Suprapubic skin (tissue), 3 donors: ENCODE results near the gene SYNM.

Source experiments
- EP300 ChIP-seq: sonication (generic); formaldehyde crosslinking; IDR thresholded peaks from one replicate; pipeline ENCODE4 v1.6.1; 2017; ENCODE audit warnings: antibody characterized with exemption
- POLR2A ChIP-seq, 2 donors: fragments of 450-650 bp; IDR thresholded peaks; one replicate each; pipeline ENCODE4 v1.6.1; 2017; ENCODE audit warnings: antibody characterized with exemption in 2 of 2, mild to moderate bottlenecking in 2 of 2, moderate library complexity in 2 of 2
- TF ChIP-seq, protein P1 (sequence below), 2 donors: fragments of 200-600 bp in 1 of 2; fragments of 450-650 bp in 1 of 2; sonication (generic) in 1 of 2; IDR thresholded peaks; one replicate each; pipeline ENCODE4 v1.5.1; 2016 to 2019; ENCODE audit warnings: antibody characterized with exemption in 2 of 2, mild to moderate bottlenecking in 1 of 2, moderate library complexity in 1 of 2

- TF ChIP-seq, protein P1, sequence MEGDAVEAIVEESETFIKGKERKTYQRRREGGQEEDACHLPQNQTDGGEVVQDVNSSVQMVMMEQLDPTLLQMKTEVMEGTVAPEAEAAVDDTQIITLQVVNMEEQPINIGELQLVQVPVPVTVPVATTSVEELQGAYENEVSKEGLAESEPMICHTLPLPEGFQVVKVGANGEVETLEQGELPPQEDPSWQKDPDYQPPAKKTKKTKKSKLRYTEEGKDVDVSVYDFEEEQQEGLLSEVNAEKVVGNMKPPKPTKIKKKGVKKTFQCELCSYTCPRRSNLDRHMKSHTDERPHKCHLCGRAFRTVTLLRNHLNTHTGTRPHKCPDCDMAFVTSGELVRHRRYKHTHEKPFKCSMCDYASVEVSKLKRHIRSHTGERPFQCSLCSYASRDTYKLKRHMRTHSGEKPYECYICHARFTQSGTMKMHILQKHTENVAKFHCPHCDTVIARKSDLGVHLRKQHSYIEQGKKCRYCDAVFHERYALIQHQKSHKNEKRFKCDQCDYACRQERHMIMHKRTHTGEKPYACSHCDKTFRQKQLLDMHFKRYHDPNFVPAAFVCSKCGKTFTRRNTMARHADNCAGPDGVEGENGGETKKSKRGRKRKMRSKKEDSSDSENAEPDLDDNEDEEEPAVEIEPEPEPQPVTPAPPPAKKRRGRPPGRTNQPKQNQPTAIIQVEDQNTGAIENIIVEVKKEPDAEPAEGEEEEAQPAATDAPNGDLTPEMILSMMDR (IDR thresholded peaks at IDR 0.05) = no peak
- TF ChIP-seq POLR2A (IDR thresholded peaks at IDR 0.05) (no peak), EP300 (no peak)
Measured at GRCh38 chr15:99137877-99138276, 33.0 kb downstream of the SYNM start.
